Upper lobe of right lung (tissue), 1 donor: Measurements from ENCODE around the gene HAPLN1. TPM values are rescaled to one million over a fixed set of nuclear protein-coding genes. Genes with fewer than 3 reads are reported as not detected.

ENCODE experiments used
- ATAC-seq: fragments of 200-7000 bp; cut with Tn5 transposase; one replicate; pipeline ENCODE4 v1.9.1; 2020; ENCODE audit warnings: mild to moderate bottlenecking, moderate library complexity
- DNase-seq: peaks from one replicate; pipeline ENCODE4 v3.0.0-alpha.2; 2020
- H3K27ac ChIP-seq: fragments of 200-600 bp; one replicate; pipeline ENCODE4 v1.8.0; 2022
- H3K27me3 ChIP-seq: fragments of 200-600 bp; one replicate; pipeline ENCODE4 v1.8.0; 2022; ENCODE audit warnings: mild to moderate bottlenecking
- H3K36me3 ChIP-seq: fragments of 200-600 bp; one replicate; pipeline ENCODE4 v1.8.0; 2022
- H3K4me1 ChIP-seq: fragments of 200-600 bp; one replicate; pipeline ENCODE4 v1.8.0; 2022
- H3K4me3 ChIP-seq: fragments of 200-600 bp; one replicate; pipeline ENCODE4 v1.8.0; 2022; ENCODE audit warnings: mild to moderate bottlenecking
- H3K9me3 ChIP-seq: fragments of 200-600 bp; one replicate; pipeline ENCODE4 v1.8.0; 2022
- CTCF ChIP-seq: fragments of 200-600 bp; IDR thresholded peaks from one replicate; pipeline ENCODE4 v1.8.0; 2022; ENCODE audit warnings: antibody characterized with exemption
- intact Hi-C: fragments of 100-400 bp; cut with DNase I; formaldehyde crosslinking; loops from one replicate; pipeline ENCODE4 v1.11.0; 2022
- total RNA-seq: library from RNA; stranded (reverse); fragmentation: NEBNext Ultra II Directional; extraction: Animal tissue kit (Norgen Biotek cat#: 25700); gene quantifications from one replicate; pipeline ENCODE4 v1.2.1, GENCODE V29; 2021
- donor health status: DM: no; HTN: yes; CAD: no; lungs with severe emphysema.

HAPLN1 gene
- total RNA-seq, 1 donor from 2014 or later: 0.12 TPM

GRCh38 chr5:83654427-83654994, 66.1 kb downstream of the HAPLN1 start:
- Histone ChIP-seq H3K4me3 (no peak overlapping the region), H3K27ac (no peak overlapping the region), H3K36me3 (no peaks in the 10 kb centered on the region), H3K27me3 (no peaks in the 10 kb centered on the region), H3K9me3 (no peaks in the 10 kb centered on the region), H3K4me1 (no peaks in the 10 kb centered on the region)
- no peak for ATAC-seq
- DNase-seq: no peak
- intact Hi-C loops: no loop called here
- no peak for TF ChIP-seq CTCF

GRCh38 chr5:83653669-83654068, 67.0 kb downstream of the HAPLN1 start:
- intact Hi-C loops: no loop called here
- no peak for TF ChIP-seq CTCF
- ATAC-seq (no peak), DNase-seq (no peak)
- Histone ChIP-seq H3K4me1 (no peaks in the 10 kb centered on the region), H3K27ac (no peak overlapping the region), H3K9me3 (no peaks in the 10 kb centered on the region), H3K4me3 (no peak overlapping the region), H3K36me3 (no peaks in the 10 kb centered on the region), H3K27me3 (no peaks in the 10 kb centered on the region)

- H3K9me3 ChIP-seq: no peaks in the 10 kb centered on the region
- DNase-seq (no peak), ATAC-seq (no peak)
- no peak overlapping the region for H3K4me3 ChIP-seq
- no peaks in the 10 kb centered on the region for H3K27me3 ChIP-seq
- no peaks in the 10 kb centered on the region for H3K36me3 ChIP-seq
- TF ChIP-seq CTCF: no peak
- H3K4me1 ChIP-seq: peaks cover 3% of the 10 kb centered on the region
- H3K27ac ChIP-seq: no peak overlapping the region
- intact Hi-C loops: no loop called here
Observed at GRCh38 chr5:83645936-83646335, 74.7 kb downstream of the HAPLN1 start.

- intact Hi-C loops: no loop called here
- Histone ChIP-seq H3K4me1 (peaks cover 3% of the 10 kb centered on the region), H3K4me3 (no peak overlapping the region), H3K27me3 (no peaks in the 10 kb centered on the region), H3K36me3 (no peaks in the 10 kb centered on the region), H3K9me3 (no peaks in the 10 kb centered on the region), H3K27ac (no peak overlapping the region)
- DNase-seq: no peak
- ATAC-seq: no peak
- TF ChIP-seq CTCF: no peak
Observed at GRCh38 chr5:83644301-83644700, 76.4 kb downstream of the HAPLN1 start.

GRCh38 chr5:83641946-83642345, 78.7 kb downstream of the HAPLN1 start:
- TF ChIP-seq CTCF: no peak
- DNase-seq (no peak), ATAC-seq (no peak)
- H3K4me3 ChIP-seq: no peak overlapping the region
- no peaks in the 10 kb centered on the region for H3K36me3 ChIP-seq
- no peaks in the 10 kb centered on the region for H3K27me3 ChIP-seq
- H3K9me3 ChIP-seq: no peaks in the 10 kb centered on the region
- H3K4me1 ChIP-seq: peaks cover 3% of the 10 kb centered on the region
- H3K27ac ChIP-seq: no peak overlapping the region
- intact Hi-C loops: no loop called here

GRCh38 chr5:83639911-83640310, 80.7 kb downstream of the HAPLN1 start:
- Histone ChIP-seq H3K36me3 (no peaks in the 10 kb centered on the region), H3K9me3 (no peaks in the 10 kb centered on the region), H3K4me3 (no peak overlapping the region), H3K4me1 (no peaks in the 10 kb centered on the region), H3K27me3 (no peaks in the 10 kb centered on the region), H3K27ac (no peak overlapping the region)
- intact Hi-C loops: no loop called here
- no peak for TF ChIP-seq CTCF
- ATAC-seq: no peak
- DNase-seq: no peak
